H9 (cell line): Measurements from ENCODE around the gene DGCR2. TPM values are rescaled to one million over a fixed set of nuclear protein-coding genes. Genes with fewer than 3 reads are reported as not detected.
"Not testable (repeated sequence)": the region's sequence is repeated elsewhere in the genome, so short reads cannot be mapped to it uniquely, and the experiment has no call there.

Experiments used
- DNase-seq: peaks from one replicate; pipeline ENCODE4 v3.0.0-alpha.2; 2017
- H2AFZ ChIP-seq: one replicate; pipeline ENCODE4 v1.6.1; 2013; ENCODE audit warnings: mild to moderate bottlenecking, low read length, control low read depth, moderate library complexity
- H2AK5ac ChIP-seq: 2 replicates; pipeline ENCODE4 v1.6.1; 2013; ENCODE audit warnings: low read length, control low read depth, mixed read lengths; ENCODE audit not compliant: insufficient read length
- H2BK120ac ChIP-seq: one replicate; pipeline ENCODE4 v1.6.1; 2013; ENCODE audit warnings: low read depth, mild to moderate bottlenecking, low read length, control low read depth, inconsistent platforms; ENCODE audit not compliant: poor library complexity, severe bottlenecking
- H2BK12ac ChIP-seq: 2 replicates; pipeline ENCODE4 v1.6.1; 2013; ENCODE audit warnings: low read length, control low read depth, mixed read lengths, low read depth; ENCODE audit not compliant: insufficient read length
- H2BK15ac ChIP-seq: 2 replicates; pipeline ENCODE4 v1.6.1; 2013; ENCODE audit warnings: low read depth, low read length, control low read depth
- H2BK20ac ChIP-seq: one replicate; pipeline ENCODE4 v1.6.1; 2013; ENCODE audit warnings: low read depth, mild to moderate bottlenecking, low read length, control low read depth, inconsistent platforms; ENCODE audit not compliant: poor library complexity, severe bottlenecking
- H2BK5ac ChIP-seq: 2 replicates; pipeline ENCODE4 v1.6.1; 2013; ENCODE audit warnings: low read length, control low read depth, mixed read lengths; ENCODE audit not compliant: insufficient read length
- H3K14ac ChIP-seq: 2 replicates; pipeline ENCODE4 v1.6.1; 2013; ENCODE audit warnings: low read length, control low read depth; ENCODE audit not compliant: insufficient read depth
- H3K18ac ChIP-seq: 2 replicates; pipeline ENCODE4 v1.6.1; 2013; ENCODE audit warnings: low read depth, mild to moderate bottlenecking, mixed read lengths, low read length, control low read depth; ENCODE audit not compliant: insufficient read length
- H3K23ac ChIP-seq: 2 replicates; pipeline ENCODE4 v1.6.1; 2013; ENCODE audit warnings: low read length, control low read depth, mixed read lengths, low read depth; ENCODE audit not compliant: insufficient read length
- H3K23me2 ChIP-seq: 2 replicates; pipeline ENCODE4 v1.6.1; 2013; ENCODE audit warnings: low read depth, mild to moderate bottlenecking, mixed read lengths, low read length, control low read depth; ENCODE audit not compliant: insufficient read length, poor library complexity, severe bottlenecking
- H3K27ac ChIP-seq: 2 replicates; pipeline ENCODE4 v1.5.1; 2013; ENCODE audit warnings: low read length, control low read depth, mixed read lengths, low read depth; ENCODE audit not compliant: insufficient read length
- H3K27me3 ChIP-seq: 2 replicates; pipeline ENCODE4 v1.6.1; 2013; ENCODE audit warnings: low read length, control low read depth, inconsistent platforms; ENCODE audit not compliant: insufficient read depth
- H3K4ac ChIP-seq: 2 replicates; pipeline ENCODE4 v1.6.1; 2013; ENCODE audit warnings: low read depth, mild to moderate bottlenecking, control low read depth, inconsistent platforms, low read length, moderate library complexity
- H3K4me1 ChIP-seq: 2 replicates; pipeline ENCODE4 v1.6.1; 2013; ENCODE audit warnings: low read length, control low read depth, inconsistent platforms; ENCODE audit not compliant: insufficient read depth
- H3K4me2 ChIP-seq: 2 replicates; pipeline ENCODE4 v1.6.1; 2013; ENCODE audit warnings: low read length, control low read depth, mixed read lengths; ENCODE audit not compliant: insufficient read length, insufficient read depth
- H3K56ac ChIP-seq: 2 replicates; pipeline ENCODE4 v1.6.1; 2013; ENCODE audit warnings: low read depth, mild to moderate bottlenecking, mixed read lengths, low read length, control low read depth; ENCODE audit not compliant: insufficient read length
- H3K79me1 ChIP-seq: 2 replicates; pipeline ENCODE4 v1.6.1; 2013; ENCODE audit warnings: low read depth, mild to moderate bottlenecking, moderate library complexity, low read length, control low read depth, inconsistent platforms; ENCODE audit not compliant: insufficient read depth, poor library complexity, severe bottlenecking
- H3K79me2 ChIP-seq: 2 replicates; pipeline ENCODE4 v1.6.1; 2013; ENCODE audit warnings: low read length, control low read depth, inconsistent platforms; ENCODE audit not compliant: insufficient read depth
- H3K9ac ChIP-seq: 2 replicates; pipeline ENCODE4 v1.6.1; 2013; ENCODE audit warnings: low read length, control low read depth, mixed read lengths; ENCODE audit not compliant: insufficient read length; ENCODE audit errors: extremely low read depth
- H3K9me3 ChIP-seq: one replicate; pipeline ENCODE4 v1.6.1; 2013; ENCODE audit warnings: low read depth, low read length, inconsistent platforms; ENCODE audit not compliant: control insufficient read depth
- H3T11ph ChIP-seq: one replicate; pipeline ENCODE4 v1.6.1; 2013; ENCODE audit warnings: mild to moderate bottlenecking, low read length, control low read depth, inconsistent platforms
- H4K20me1 ChIP-seq: one replicate; pipeline ENCODE4 v1.6.1; 2013; ENCODE audit not compliant: control insufficient read depth, insufficient read length, insufficient read depth
- H4K5ac ChIP-seq: 2 replicates; pipeline ENCODE4 v1.6.1; 2013; ENCODE audit warnings: low read depth, mild to moderate bottlenecking, mixed read lengths, low read length, control low read depth; ENCODE audit not compliant: insufficient read length
- H4K8ac ChIP-seq: replicated peaks from 2 replicates; pipeline ENCODE4 v1.6.1; 2013; ENCODE audit warnings: low read length, control low read depth, mixed read lengths, low read depth; ENCODE audit not compliant: insufficient read length
- H4K91ac ChIP-seq: 2 replicates; pipeline ENCODE4 v1.6.1; 2013; ENCODE audit warnings: low read depth, mild to moderate bottlenecking, moderate library complexity, mixed read lengths, low read length, control low read depth; ENCODE audit not compliant: insufficient read length
- H3K27ac Mint-ChIP-seq, 3 experiments: 2 replicates in 2 of 3; 3 replicates in 1 of 3; pipeline ENCODE4 v1.8.0; 2020 to 2021; ENCODE audit warnings: mixed read lengths in 3 of 3, mild to moderate bottlenecking in 1 of 3, moderate library complexity in 1 of 3
- H3K27me3 Mint-ChIP-seq: 2 replicates; pipeline ENCODE4 v1.8.0; 2021; ENCODE audit warnings: low read depth, mild to moderate bottlenecking, moderate library complexity, mixed read lengths
- H3K36me3 Mint-ChIP-seq, 3 experiments: 2 replicates in 2 of 3; 3 replicates in 1 of 3; pipeline ENCODE4 v1.8.0; 2020 to 2021; ENCODE audit warnings: low read depth in 3 of 3, mixed read lengths in 3 of 3; ENCODE audit not compliant: insufficient read depth in 1 of 3
- H3K4me1 Mint-ChIP-seq, 2 experiments: 2 replicates each; pipeline ENCODE4 v1.8.0; 2020; ENCODE audit warnings: mixed read lengths in 2 of 2
- H3K4me3 Mint-ChIP-seq, 2 experiments: 2 replicates in 1 of 2; 3 replicates in 1 of 2; pipeline ENCODE4 v1.8.0; 2020 to 2021; ENCODE audit warnings: mild to moderate bottlenecking in 2 of 2, mixed read lengths in 2 of 2, moderate library complexity in 1 of 2
- H3K9me3 Mint-ChIP-seq, 2 experiments: 2 replicates in 1 of 2; 3 replicates in 1 of 2; pipeline ENCODE4 v1.8.0; 2020; ENCODE audit warnings: mild to moderate bottlenecking in 2 of 2, mixed read lengths in 2 of 2, moderate library complexity in 1 of 2
- CTCF ChIP-seq: fragments of 200-600 bp; sonication (generic); conservative IDR thresholded peaks from 3 replicates; pipeline ENCODE4 v1.8.0; 2021; ENCODE audit warnings: antibody characterized with exemption, mild to moderate bottlenecking
- WGBS: extraction: QIAGEN DNeasy Blood & Tissue Kit; methylation state at CpG from one replicate; pipeline ENCODE4 v1.1.7; 2013; ENCODE audit warnings: missing lambda C conversion rate, low lambda C conversion rate, mixed read lengths; ENCODE audit not compliant: insufficient read length; ENCODE audit errors: extremely low coverage; 5-methylcytosine and 5-hydroxymethylcytosine counted together
- total RNA-seq: library from RNA; stranded (reverse); gene quantifications from 2 replicates; pipeline ENCODE4 v1.2.1, GENCODE V29; 2021

DGCR2 gene
- total RNA-seq, 1 experiment from 2014 or later: 47.2 TPM

GRCh38 chr22:19075404-19075803 is 46.8 kb downstream of the DGCR2 start:
- H4K5ac ChIP-seq: no peak overlapping the region
- H3K14ac ChIP-seq: no peak overlapping the region
- Mint-ChIP-seq H3K9me3 (no peaks in the 10 kb centered on the region), H3K36me3 (peaks cover 0 to 21% (median 8%) of the 10 kb centered on the region in 3 experiments; a peak in 5 of 7 replicates), H3K4me1 (0 out of 4 replicates have a peak, but pooled peaks cover 0 to 2% of the 10 kb centered on the region in 2 experiments), H3K27ac (peak overlapping the region in 1 of 3 experiments; percentile 5; a peak in 1 of 7 replicates), H3K27me3 (no peaks in the 10 kb centered on the region), H3K4me3 (no peak overlapping the region)
- H3T11ph ChIP-seq: no peak overlapping the region
- no peaks in the 10 kb centered on the region for H3K9me3 ChIP-seq
- H2AK5ac ChIP-seq: no peak overlapping the region
- no peak overlapping the region for H2BK120ac ChIP-seq
- no peaks in the 10 kb centered on the region for H3K4me1 ChIP-seq
- no peak overlapping the region for H2BK5ac ChIP-seq
- no peak overlapping the region for H3K23ac ChIP-seq
- 100% methylated on average over 1 of the region's 1 CpG for WGBS
- no peak overlapping the region for H4K91ac ChIP-seq
- TF ChIP-seq CTCF: no peak
- no peak for DNase-seq
- no peaks in the 10 kb centered on the region for H4K20me1 ChIP-seq
- H3K27me3 ChIP-seq: no peaks in the 10 kb centered on the region
- H3K79me1 ChIP-seq: no peaks in the 10 kb centered on the region
- H3K9ac ChIP-seq: no peak overlapping the region
- no peak overlapping the region for H2BK12ac ChIP-seq
- no peaks in the 10 kb centered on the region for H3K79me2 ChIP-seq
- no peak overlapping the region for H2BK20ac ChIP-seq
- H3K18ac ChIP-seq: no peak overlapping the region
- no peak overlapping the region for H3K56ac ChIP-seq
- no peak overlapping the region for H3K4me2 ChIP-seq
- no peaks in the 10 kb centered on the region for H3K23me2 ChIP-seq
- no peak overlapping the region for H3K27ac ChIP-seq
- no peak overlapping the region for H2BK15ac ChIP-seq
- H2AFZ ChIP-seq: no peak overlapping the region
- no peak overlapping the region for H4K8ac ChIP-seq
- no peak overlapping the region for H3K4ac ChIP-seq

DNA sequence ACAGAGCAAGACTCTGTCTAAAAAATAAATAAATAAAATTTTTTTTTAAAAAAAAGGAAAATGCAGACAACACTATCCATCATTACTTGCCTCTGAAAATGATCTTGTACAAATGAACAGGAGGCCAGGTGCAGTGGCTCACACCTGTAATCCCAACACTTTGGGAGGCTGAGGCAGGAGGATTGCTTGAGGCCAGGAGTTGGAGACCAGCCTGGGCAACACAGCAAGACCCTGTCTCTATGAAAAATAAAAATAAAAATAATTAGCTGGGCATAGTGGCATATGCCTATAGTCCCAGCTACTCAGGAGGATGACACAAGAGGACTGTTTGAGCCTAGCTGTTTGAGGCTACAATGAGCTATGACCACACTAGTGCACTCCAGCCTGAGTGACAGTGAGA is 49.4 kb downstream of the DGCR2 start:
- H3K4me1 Mint-ChIP-seq, H3K4ac ChIP-seq, H4K5ac ChIP-seq, H3K14ac ChIP-seq, H4K91ac ChIP-seq, H3K56ac ChIP-seq, H3K9me3 ChIP-seq, H3K79me2 ChIP-seq, H2BK12ac ChIP-seq, H3K18ac ChIP-seq, H3K4me2 ChIP-seq, DNase-seq, H3K27ac ChIP-seq, H4K20me1 ChIP-seq, H2BK20ac ChIP-seq, H3K27me3 Mint-ChIP-seq, H3K23me2 ChIP-seq, H2AK5ac ChIP-seq, H3T11ph ChIP-seq, H3K9me3 Mint-ChIP-seq, H4K8ac ChIP-seq, H3K27ac Mint-ChIP-seq, H2BK15ac ChIP-seq, H3K27me3 ChIP-seq, H3K23ac ChIP-seq, H3K4me3 Mint-ChIP-seq, H2BK5ac ChIP-seq, H3K4me1 ChIP-seq, H2AFZ ChIP-seq, H2BK120ac ChIP-seq, H3K9ac ChIP-seq, H3K79me1 ChIP-seq: not testable (repeated sequence)
- H3K36me3 Mint-ChIP-seq: peaks cover 2 to 33% (median 20%) of the 10 kb centered on the region in 3 experiments; a peak in 5 of 7 replicates
